HepG2 (cell line): ENCODE measurements around the gene ARHGEF7. TPM values are rescaled to one million over a fixed set of nuclear protein-coding genes. Genes with fewer than 3 reads are reported as not detected.
A peak's percentile ranks its signal among the peaks of the same experiment; 100 is the strongest.

ENCODE experiments used
- ATAC-seq: fragments of 200-7000 bp; cut with Tn5 transposase; 3 replicates; pipeline ENCODE4 v1.9.1; 2020; ENCODE audit warnings: mild to moderate bottlenecking, moderate library complexity
- BruUV-seq: library from RNA; stranded (reverse); fragments of 400-500 nt; replicated peaks from 2 replicates; lab custom pipeline; 2021; lab: Mats Ljungman, UMichigan
- CTCF ChIA-PET: fragments of 300-600 bp; formaldehyde crosslinking; extraction: SDS; loops from one replicate; lab custom pipeline; 2021; ENCODE audit warnings: low total read pairs, inconsistent platforms, low intra/inter-chr PET ratio; lab: Yijun Ruan, JAX
- POLR2A ChIA-PET: fragments of 350-600 bp; sonication (Branson Sonifier 250); formaldehyde crosslinking; loops from one replicate; lab custom pipeline; 2020; ENCODE audit warnings: antibody characterized with exemption, inconsistent platforms; lab: Yijun Ruan, JAX
- DNase-seq: peaks from one replicate; pipeline ENCODE4 v3.0.0-alpha.2; 2015; ENCODE audit warnings: low spot score
- FAIRE-seq: peaks from 3 replicates; lab custom pipeline; 2011; peaks lifted over from hg19 to GRCh38; lab: Jason Lieb, UNC
- H2AFZ ChIP-seq: one replicate; pipeline ENCODE4 v1.6.1; 2011; ENCODE audit warnings: low read length, inconsistent platforms
- H3K27ac ChIP-seq: fragments of 300-600 bp; 3 replicates; pipeline ENCODE4 v1.8.0; 2011; ENCODE audit warnings: mixed run types, mild to moderate bottlenecking, mixed read lengths, low read length, inconsistent platforms; ENCODE audit not compliant: insufficient read depth; ENCODE audit errors: extremely low read length
- H3K27me3 ChIP-seq, 2 experiments: fragments of 200-600 bp in 1 of 2; 2 replicates in 1 of 2; 3 replicates in 1 of 2; pipeline versions ENCODE4 v1.6.0 to v1.8.0; 2011; ENCODE audit warnings: low read length in 2 of 2, mild to moderate bottlenecking in 2 of 2, moderate library complexity in 2 of 2, inconsistent platforms in 1 of 2; ENCODE audit not compliant: insufficient read depth in 2 of 2, control insufficient read depth in 1 of 2
- H3K36me3 ChIP-seq, 2 experiments: fragments of 200-600 bp in 1 of 2; replicated peaks in 1 of 2; 2 replicates in 1 of 2; 3 replicates in 1 of 2; pipeline versions ENCODE4 v1.5.1 to v1.8.0; 2011; ENCODE audit warnings: low read length in 2 of 2, inconsistent platforms in 1 of 2; ENCODE audit not compliant: insufficient read depth in 2 of 2, control insufficient read depth in 1 of 2
- H3K4me1 ChIP-seq: 2 replicates; pipeline ENCODE4 v1.5.1; 2012; ENCODE audit warnings: low read length, inconsistent platforms; ENCODE audit not compliant: insufficient read depth
- H3K4me2 ChIP-seq: 2 replicates; pipeline ENCODE4 v1.6.0; 2011; ENCODE audit warnings: low read depth, low read length, inconsistent platforms
- H3K4me3 ChIP-seq, 3 experiments: fragments of 200-600 bp in 1 of 3; sonication (generic), shearing (Covaris generic) in 1 of 3; replicated peaks in 1 of 3; 2 replicates each; pipeline ENCODE4 v1.5.1; 2011 to 2016; ENCODE audit warnings: low read length in 3 of 3, inconsistent platforms in 2 of 3, low read depth in 2 of 3, mild to moderate bottlenecking in 2 of 3, control low read depth in 1 of 3, mixed read lengths in 1 of 3; ENCODE audit not compliant: insufficient read depth in 1 of 3
- H3K79me2 ChIP-seq: one replicate; pipeline ENCODE4 v1.6.1; 2011; ENCODE audit warnings: low read length, inconsistent platforms; ENCODE audit not compliant: insufficient read depth
- H3K9ac ChIP-seq: 2 replicates; pipeline ENCODE4 v1.6.0; 2011; ENCODE audit warnings: mild to moderate bottlenecking, low read depth, low read length, inconsistent platforms; ENCODE audit not compliant: insufficient read depth
- H3K9me3 ChIP-seq: 2 replicates; pipeline ENCODE4 v1.5.1; 2012; ENCODE audit warnings: mild to moderate bottlenecking, low read length
- H4K20me1 ChIP-seq: 2 replicates; pipeline ENCODE4 v1.6.0; 2011; ENCODE audit warnings: inconsistent platforms, mild to moderate bottlenecking, low read length, moderate library complexity; ENCODE audit not compliant: insufficient read depth
- ARHGAP35 ChIP-seq: sonication (generic); formaldehyde crosslinking; IDR thresholded peaks from 2 replicates; pipeline ENCODE4 v1.9.0; 2022; ENCODE audit warnings: mild to moderate bottlenecking, inconsistent platforms, moderate library complexity, missing genetic modification reagents, borderline replicate concordance
- CBX2 ChIP-seq, 2 experiments: fragments of 200-600 bp in 1 of 2; sonication (generic); formaldehyde crosslinking in 1 of 2; IDR thresholded peaks; 2 replicates each; pipeline versions ENCODE4 v1.7.0 to v1.8.1; 2018 to 2022; ENCODE audit warnings: low read depth in 2 of 2, low read length in 1 of 2, mild to moderate bottlenecking in 1 of 2, missing genetic modification reagents in 1 of 2
- HDAC2 ChIP-seq: sonication (generic); formaldehyde crosslinking; IDR thresholded peaks from 2 replicates; pipeline ENCODE4 v1.4.0; 2020; ENCODE audit warnings: missing genetic modification reagents
- HNF4A ChIP-seq: sonication (generic); formaldehyde crosslinking; IDR thresholded peaks from 2 replicates; pipeline ENCODE4 v1.4.0; 2020; ENCODE audit warnings: missing genetic modification reagents
- HNF4G ChIP-seq, 2 experiments: sonication (generic) in 1 of 2; formaldehyde crosslinking in 1 of 2; IDR thresholded peaks; 2 replicates each; pipeline versions ENCODE4 v1.4.0 to v1.6.1; 2011 to 2020; ENCODE audit warnings: borderline replicate concordance in 2 of 2, low read depth in 2 of 2, mild to moderate bottlenecking in 2 of 2, low read length in 1 of 2, missing genetic modification reagents in 1 of 2, moderate library complexity in 1 of 2
- MTF1 ChIP-seq: sonication (generic); formaldehyde crosslinking; IDR thresholded peaks from 2 replicates; pipeline ENCODE4 v1.5.0; 2020; ENCODE audit warnings: missing genetic modification reagents
- NR1H2 ChIP-seq: sonication (generic); formaldehyde crosslinking; IDR thresholded peaks from 2 replicates; pipeline ENCODE4 v1.8.1; 2022; ENCODE audit warnings: low read depth, missing genetic modification reagents, borderline replicate concordance
- PPARG ChIP-seq: conservative IDR thresholded peaks from 2 replicates; pipeline ENCODE4 v1.6.1; 2016; ENCODE audit warnings: missing biosample characterization, missing genetic modification reagents
- SNAI1 ChIP-seq: sonication (generic); formaldehyde crosslinking; IDR thresholded peaks from 2 replicates; pipeline ENCODE4 v1.5.0; 2020; ENCODE audit warnings: mild to moderate bottlenecking, missing genetic modification reagents, borderline replicate concordance
- TFDP1 ChIP-seq: IDR thresholded peaks from 2 replicates; pipeline ENCODE4 v1.6.1; 2016; ENCODE audit warnings: missing compliant biosample characterization, missing genetic modification reagents, borderline replicate concordance
- ZBTB42 ChIP-seq: sonication (generic); formaldehyde crosslinking; IDR thresholded peaks from 2 replicates; pipeline ENCODE4 v1.5.0; 2020; ENCODE audit warnings: mild to moderate bottlenecking, missing genetic modification reagents
- ZMYM2 ChIP-seq: sonication (generic); formaldehyde crosslinking; IDR thresholded peaks from 2 replicates; pipeline ENCODE4 v1.8.0; 2022; ENCODE audit warnings: mild to moderate bottlenecking, missing genetic modification reagents
- ZNF597 ChIP-seq: sonication (generic); formaldehyde crosslinking; IDR thresholded peaks from 2 replicates; pipeline ENCODE4 v1.5.0; 2020; ENCODE audit warnings: missing genetic modification reagents
- ZNF660 ChIP-seq: sonication (generic); formaldehyde crosslinking; IDR thresholded peaks from 2 replicates; pipeline ENCODE4 v1.5.1; 2020; ENCODE audit warnings: mild to moderate bottlenecking, low read depth, missing genetic modification reagents, borderline replicate concordance
- ZNF800 ChIP-seq: sonication (generic); formaldehyde crosslinking; IDR thresholded peaks from 2 replicates; pipeline ENCODE4 v1.4.0; 2020; ENCODE audit warnings: missing genetic modification reagents
- WGBS: methylation state at CpG from one replicate; pipeline ENCODE4 v1.1.6; 2017; ENCODE audit warnings: low lambda C conversion rate; 5-methylcytosine and 5-hydroxymethylcytosine counted together
- in situ Hi-C: cut with HindIII; loops from 2 replicates; pipeline ENCODE4 v1.10.0; 2017; ENCODE audit warnings: low pct_unique_long_range_greater_than_20kb; ENCODE audit not compliant: extremely low pct_ligation_motif_present
- intact Hi-C: fragments of 100-400 bp; cut with micrococcal nuclease; formaldehyde crosslinking; loops from one replicate; pipeline ENCODE4 v1.10.0; 2022; ENCODE audit not compliant: unreplicated experiment
- polyA plus RNA-seq, 8 experiments: library from polyadenylated mRNA; depleted of rRNA in 3 of 8; stranded (reverse) in 7 of 8; unstranded in 1 of 8; fragments of >200 nt; fragmentation: Illumina TruSeq in 4 of 8; extraction: Trizol in 4 of 8; gene quantifications; 2 replicates each; pipeline versions ENCODE4 v1.2.1 to v1.2.3, GENCODE V29; 2011 to 2016; ENCODE audit warnings: low read depth in 4 of 8, missing spikeins in 1 of 8, mixed read lengths in 1 of 8; ENCODE audit not compliant: insufficient read depth in 1 of 8
- total RNA-seq, 5 experiments: library from RNA; depleted of rRNA; stranded (reverse); fragments of >200 nt; fragmentation: Illumina TruSeq; extraction: Trizol; gene quantifications; 2 replicates each; pipeline ENCODE4 v1.2.3, GENCODE V29; 2016; ENCODE audit warnings: low read depth in 1 of 5
- TF ChIP-seq, protein P1 (sequence below): sonication (generic); formaldehyde crosslinking; IDR thresholded peaks from 2 replicates; pipeline ENCODE4 v1.8.1; 2023; ENCODE audit warnings: mild to moderate bottlenecking, moderate library complexity, missing genetic modification reagents

Gene ARHGEF7
- total and polyA plus RNA-seq, 2 of the 13 experiments (the other 11 are each of a cell fraction or from before 2014, with no cell fraction given), result 15.7 to 22.3 TPM

- 0 out of 2 replicates have a peak, but pooled peaks have one; percentile 41 for TF ChIP-seq ZNF800 (CRISPR knock-in tag)
- TF ChIP-seq HNF4G (IDR thresholded peaks at IDR 0.05; ENCODE audit: borderline replicate concordance, low read depth, low read length), result peak; percentile 28; the same call in 1 of the 2 replicates
- no peak for TF ChIP-seq HNF4G (CRISPR knock-in tag; IDR thresholded peaks at IDR 0.05; ENCODE audit: borderline replicate concordance, low read depth)
- TF ChIP-seq ZMYM2 (CRISPR knock-in tag), result no peak
- TF ChIP-seq PPARG (CRISPR knock-in tag), result peak; percentile 78
- TF ChIP-seq CBX2 (IDR thresholded peaks at IDR 0.05; ENCODE audit: low read depth, low read length), result peak; percentile 83; the same call in 1 of the 2 replicates
- peak; percentile 94; the same call in 1 of the 2 replicates for TF ChIP-seq CBX2 (CRISPR knock-in tag; IDR thresholded peaks at IDR 0.05; ENCODE audit: low read depth)
- TF ChIP-seq HNF4A (CRISPR knock-in tag), result 0 out of 2 replicates have a peak, but pooled peaks have one; percentile 16
Observed at GRCh38 chr13:111115965-111116521, 933 bp downstream of the ARHGEF7 start (continued).

DNA sequence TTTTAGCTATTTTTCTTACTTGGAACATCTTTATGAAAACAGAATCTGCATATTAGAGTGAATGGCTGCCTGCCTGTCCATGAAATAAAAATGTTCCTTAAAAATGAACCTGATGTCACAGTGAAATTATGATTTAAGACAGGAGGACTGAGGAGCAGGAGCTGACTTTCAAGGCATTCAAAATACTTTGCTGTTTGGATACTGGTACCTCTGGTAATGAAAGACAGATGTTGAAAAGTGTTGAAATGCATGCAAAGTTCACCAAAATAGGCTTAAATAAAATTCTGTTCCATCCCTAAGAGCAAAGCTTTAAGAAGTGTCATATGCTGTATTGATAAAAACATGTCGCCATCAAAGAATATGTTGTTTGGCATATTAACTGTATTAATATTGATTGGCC, 1.7 kb downstream of the ARHGEF7 start:
- no peak for FAIRE-seq
- no peak overlapping the region for H3K27ac ChIP-seq
- no TSS peak for BruUV-seq
- DNase-seq, result no peak
- intact Hi-C loops (loop anchor here (1.0 kb wide), 1 partner anchor 36 kb away; no protein-coding TSS in a partner anchor), in situ Hi-C loops (no loop called here)
- no peaks in the 10 kb centered on the region for H3K36me3 ChIP-seq
- WGBS, result 96% methylated on average over 1 of the region's 1 CpG
- ChIA-PET POLR2A (no interaction called here), CTCF (no interaction called here)
- no peaks in the 10 kb centered on the region for H4K20me1 ChIP-seq
- peaks cover 5% of the 10 kb centered on the region for H3K4me1 ChIP-seq
- no peak for ATAC-seq
- no peak overlapping the region for H3K4me3 ChIP-seq
- H3K4me2 ChIP-seq, result no peak overlapping the region
- peaks cover 15 to 82% of the 10 kb centered on the region in 2 experiments for H3K27me3 ChIP-seq
- no peak overlapping the region for H2AFZ ChIP-seq
- TF ChIP-seq ZNF660 (CRISPR knock-in tag) (no peak), NR1H2 (CRISPR knock-in tag) (no peak), MTF1 (CRISPR knock-in tag) (no peak), ZNF597 (CRISPR knock-in tag) (no peak), ARHGAP35 (CRISPR knock-in tag) (no peak), TFDP1 (no peak), HDAC2 (CRISPR knock-in tag) (no peak), SNAI1 (CRISPR knock-in tag) (no peak), ZBTB42 (CRISPR knock-in tag) (no peak)
- TF ChIP-seq, protein P1, sequence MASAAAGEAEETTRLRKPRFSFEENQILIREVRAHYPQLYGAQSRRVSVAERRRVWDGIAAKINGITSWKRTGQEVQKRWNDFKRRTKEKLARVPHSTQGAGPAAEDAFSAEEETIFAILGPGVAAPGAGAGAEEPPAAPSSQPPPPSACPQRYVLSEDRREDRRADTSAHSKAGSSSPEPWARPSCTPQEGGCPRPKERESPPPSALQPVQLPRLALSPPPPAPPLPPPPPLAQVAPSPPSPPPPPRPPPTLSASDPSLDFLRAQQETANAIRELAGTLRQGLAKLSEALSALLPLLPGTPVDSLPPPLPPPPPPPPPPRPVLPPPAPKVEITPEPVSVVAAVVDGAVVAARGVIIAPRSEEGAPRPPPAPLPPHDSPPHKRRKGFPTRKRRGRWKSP, result no peak
- no peaks in the 10 kb centered on the region for H3K79me2 ChIP-seq
- no peak overlapping the region for H3K9ac ChIP-seq
- no peaks in the 10 kb centered on the region for H3K9me3 ChIP-seq
